Ishikawa (cell line): ENCODE measurements around the gene EIF3A.

ENCODE experiments used
- CEBPB ChIP-seq: IDR thresholded peaks from 2 replicates; pipeline ENCODE4 v1.6.1; 2012
- CREB1 ChIP-seq: IDR thresholded peaks from 2 replicates; pipeline ENCODE4 v1.6.1; 2012; ENCODE audit warnings: low read depth
- EGR1 ChIP-seq: IDR thresholded peaks from 2 replicates; pipeline ENCODE4 v1.6.1; 2012
- EP300 ChIP-seq: IDR thresholded peaks from 2 replicates; pipeline ENCODE4 v1.6.1; 2012; ENCODE audit warnings: borderline replicate concordance
- FOXM1 ChIP-seq: IDR thresholded peaks from 2 replicates; pipeline ENCODE4 v1.6.1; 2012; ENCODE audit warnings: low read depth, borderline replicate concordance
- NFIC ChIP-seq: IDR thresholded peaks from 2 replicates; pipeline ENCODE4 v1.6.1; 2012
- RAD21 ChIP-seq: IDR thresholded peaks from 2 replicates; pipeline ENCODE4 v1.6.1; 2012; ENCODE audit warnings: low read depth
- TAF1 ChIP-seq: IDR thresholded peaks from 2 replicates; pipeline ENCODE4 v1.6.1; 2012; ENCODE audit warnings: low read depth, mild to moderate bottlenecking
- TCF12 ChIP-seq: IDR thresholded peaks from 2 replicates; pipeline ENCODE4 v1.6.1; 2012; ENCODE audit warnings: low read depth
- TEAD4 ChIP-seq: IDR thresholded peaks from 2 replicates; pipeline ENCODE4 v1.6.1; 2012
- YY1 ChIP-seq: IDR thresholded peaks from 2 replicates; pipeline ENCODE4 v1.6.1; 2012; ENCODE audit warnings: low read depth
- ZBTB7A ChIP-seq: IDR thresholded peaks from 2 replicates; pipeline ENCODE4 v1.6.1; 2012; ENCODE audit warnings: low read depth
- TF ChIP-seq, protein P1 (sequence below): IDR thresholded peaks from 2 replicates; pipeline ENCODE4 v1.6.1; 2012
- TF ChIP-seq, protein P2 (sequence below): IDR thresholded peaks from 2 replicates; pipeline ENCODE4 v1.6.1; 2012; ENCODE audit warnings: low read depth, mild to moderate bottlenecking
- TF ChIP-seq, protein P3 (sequence below): IDR thresholded peaks from 2 replicates; pipeline ENCODE4 v1.6.1; 2012

The EIF3A gene

DNA sequence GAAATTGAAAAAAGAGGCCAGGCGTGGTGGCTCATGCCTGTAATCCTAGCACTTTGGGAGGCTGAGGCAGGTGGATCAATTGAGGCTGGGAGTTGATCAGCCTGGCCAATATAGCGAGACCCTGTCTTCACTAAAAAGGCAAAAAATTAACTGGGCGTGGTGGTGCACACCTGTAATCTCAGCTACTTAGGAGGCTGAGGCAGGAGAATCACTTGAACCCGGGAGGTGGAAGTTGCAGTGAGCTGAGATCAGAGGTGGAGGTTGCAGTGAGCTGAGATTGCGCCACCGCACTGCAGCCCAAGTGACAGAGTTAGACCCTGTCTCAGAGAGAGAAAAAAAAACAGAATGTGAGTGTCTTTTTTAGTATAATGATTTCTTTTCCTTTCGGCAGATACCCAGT lies 25.3 kb upstream of the EIF3A start:
- 0 out of 2 replicates have a peak, but pooled peaks have one; percentile 15 for TF ChIP-seq CEBPB

- TF ChIP-seq NFIC (no peak), TEAD4 (no peak), TAF1 (no peak), CREB1 (no peak), ZBTB7A (no peak), RAD21 (no peak), EGR1 (no peak)
- TF ChIP-seq, protein P1, sequence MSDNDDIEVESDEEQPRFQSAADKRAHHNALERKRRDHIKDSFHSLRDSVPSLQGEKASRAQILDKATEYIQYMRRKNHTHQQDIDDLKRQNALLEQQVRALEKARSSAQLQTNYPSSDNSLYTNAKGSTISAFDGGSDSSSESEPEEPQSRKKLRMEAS, result no peak
Measured at GRCh38 chr10:119105155-119105554, 24.5 kb upstream of the EIF3A start.

- no peak for TF ChIP-seq EGR1
- no peak for TF ChIP-seq FOXM1
- no peak for TF ChIP-seq TAF1
- TF ChIP-seq, protein P1, result 0 out of 2 replicates have a peak, but pooled peaks have one; percentile 5
- TF ChIP-seq, protein P2, sequence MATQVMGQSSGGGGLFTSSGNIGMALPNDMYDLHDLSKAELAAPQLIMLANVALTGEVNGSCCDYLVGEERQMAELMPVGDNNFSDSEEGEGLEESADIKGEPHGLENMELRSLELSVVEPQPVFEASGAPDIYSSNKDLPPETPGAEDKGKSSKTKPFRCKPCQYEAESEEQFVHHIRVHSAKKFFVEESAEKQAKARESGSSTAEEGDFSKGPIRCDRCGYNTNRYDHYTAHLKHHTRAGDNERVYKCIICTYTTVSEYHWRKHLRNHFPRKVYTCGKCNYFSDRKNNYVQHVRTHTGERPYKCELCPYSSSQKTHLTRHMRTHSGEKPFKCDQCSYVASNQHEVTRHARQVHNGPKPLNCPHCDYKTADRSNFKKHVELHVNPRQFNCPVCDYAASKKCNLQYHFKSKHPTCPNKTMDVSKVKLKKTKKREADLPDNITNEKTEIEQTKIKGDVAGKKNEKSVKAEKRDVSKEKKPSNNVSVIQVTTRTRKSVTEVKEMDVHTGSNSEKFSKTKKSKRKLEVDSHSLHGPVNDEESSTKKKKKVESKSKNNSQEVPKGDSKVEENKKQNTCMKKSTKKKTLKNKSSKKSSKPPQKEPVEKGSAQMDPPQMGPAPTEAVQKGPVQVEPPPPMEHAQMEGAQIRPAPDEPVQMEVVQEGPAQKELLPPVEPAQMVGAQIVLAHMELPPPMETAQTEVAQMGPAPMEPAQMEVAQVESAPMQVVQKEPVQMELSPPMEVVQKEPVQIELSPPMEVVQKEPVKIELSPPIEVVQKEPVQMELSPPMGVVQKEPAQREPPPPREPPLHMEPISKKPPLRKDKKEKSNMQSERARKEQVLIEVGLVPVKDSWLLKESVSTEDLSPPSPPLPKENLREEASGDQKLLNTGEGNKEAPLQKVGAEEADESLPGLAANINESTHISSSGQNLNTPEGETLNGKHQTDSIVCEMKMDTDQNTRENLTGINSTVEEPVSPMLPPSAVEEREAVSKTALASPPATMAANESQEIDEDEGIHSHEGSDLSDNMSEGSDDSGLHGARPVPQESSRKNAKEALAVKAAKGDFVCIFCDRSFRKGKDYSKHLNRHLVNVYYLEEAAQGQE, result no peak
- TF ChIP-seq, protein P3, sequence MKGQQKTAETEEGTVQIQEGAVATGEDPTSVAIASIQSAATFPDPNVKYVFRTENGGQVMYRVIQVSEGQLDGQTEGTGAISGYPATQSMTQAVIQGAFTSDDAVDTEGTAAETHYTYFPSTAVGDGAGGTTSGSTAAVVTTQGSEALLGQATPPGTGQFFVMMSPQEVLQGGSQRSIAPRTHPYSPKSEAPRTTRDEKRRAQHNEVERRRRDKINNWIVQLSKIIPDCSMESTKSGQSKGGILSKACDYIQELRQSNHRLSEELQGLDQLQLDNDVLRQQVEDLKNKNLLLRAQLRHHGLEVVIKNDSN, result peak; percentile 85
- TF ChIP-seq CEBPB, result no peak
- peak; percentile 53; the same call in 1 of the 2 replicates for TF ChIP-seq ZBTB7A
Measured at GRCh38 chr10:119104654-119105015, 24.0 kb upstream of the EIF3A start.

DNA sequence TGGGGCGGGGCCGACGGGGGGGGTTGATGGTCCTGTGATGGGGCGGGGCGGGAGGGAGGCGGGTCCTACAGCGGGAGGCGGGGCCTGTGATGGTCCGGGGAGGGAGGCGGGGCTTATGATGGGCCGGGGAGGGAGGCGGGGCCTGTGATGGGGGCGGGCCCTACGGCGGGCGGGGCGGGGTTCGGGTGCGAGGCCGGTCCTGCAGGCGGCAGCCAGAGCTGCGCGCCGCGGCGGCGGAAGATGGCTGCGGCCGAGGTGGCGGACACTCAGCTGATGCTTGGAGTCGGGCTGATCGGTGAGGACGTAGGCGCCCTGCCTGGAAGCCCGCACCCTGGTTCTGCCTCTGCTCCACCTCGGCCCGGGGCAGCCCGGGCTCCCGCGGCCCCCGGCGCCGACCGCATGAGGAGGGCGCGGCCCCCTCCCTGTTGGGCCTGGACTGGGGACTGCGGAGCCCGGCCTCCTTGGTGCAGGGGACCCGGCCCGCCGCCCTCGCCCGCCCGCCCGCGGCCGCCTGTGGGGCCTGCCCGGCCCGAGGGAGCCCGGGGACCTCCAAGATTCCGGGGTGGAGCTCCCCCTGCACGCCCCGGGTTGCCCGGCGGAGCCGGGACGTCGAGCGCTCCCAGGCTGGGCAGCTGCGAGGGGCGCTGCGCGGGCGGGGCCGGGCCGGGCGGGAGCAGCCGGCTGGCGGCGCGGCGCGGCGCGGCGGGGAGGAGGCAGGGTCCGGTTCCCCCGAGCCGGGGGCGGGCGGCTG lies 23.5 kb upstream of the EIF3A start, which contains the start of gene DENND10:
DENND10 (plus strand) TSS at position 211 of the 751 bp plus-strand sequence; CDS start at position 241, 30 bp downstream.
- TF ChIP-seq TCF12 (0 out of 2 replicates have a peak, but pooled peaks have one; percentile 16), RAD21 (no peak), NFIC (no peak), CEBPB (no peak), ZBTB7A (no peak; the same call in 1 of the 2 replicates), YY1 (peak; percentile 90), EP300 (peak; percentile 53), TEAD4 (peak; percentile 35; the same call in 1 of the 2 replicates), EGR1 (no peak), FOXM1 (no peak), TAF1 (peak; percentile 88), CREB1 (no peak)
- TF ChIP-seq, protein P2, result no peak
- TF ChIP-seq, protein P1, result peak; percentile 29; the same call in 1 of the 2 replicates
- TF ChIP-seq, protein P3, result no peak

DNA sequence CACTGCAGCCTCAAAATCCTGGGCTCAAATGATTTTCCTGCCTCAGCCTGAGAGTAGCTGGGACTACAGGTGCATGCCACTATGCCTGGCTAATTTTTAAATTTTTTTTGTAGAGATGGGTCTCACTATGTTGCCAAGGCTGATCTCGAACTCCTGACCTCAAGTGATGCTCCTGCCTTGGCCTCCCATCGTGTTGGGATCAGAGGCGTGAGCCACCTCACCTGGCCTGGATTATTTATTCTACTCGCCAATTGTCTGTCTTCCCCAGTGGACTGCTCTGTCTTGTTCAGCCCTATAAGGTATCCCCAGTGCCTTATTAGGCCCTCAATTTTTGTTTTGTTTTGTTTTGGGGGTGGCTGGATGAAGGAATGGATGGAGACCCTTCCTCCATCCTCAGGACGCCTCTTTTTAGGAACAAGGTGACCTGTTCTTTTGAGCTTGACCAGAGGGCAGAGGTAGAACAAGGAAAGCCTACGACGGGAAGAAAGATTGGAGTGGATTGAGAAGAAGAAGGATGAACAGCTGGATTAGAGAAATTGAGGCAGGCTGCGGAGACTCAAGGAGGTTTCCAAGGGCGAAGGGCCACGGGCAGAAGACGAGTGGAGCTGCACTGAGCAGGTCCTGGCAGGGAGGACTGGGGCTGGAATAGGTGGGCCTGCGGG lies 22.8 kb upstream of the EIF3A start:
- TF ChIP-seq, protein P3, result no peak
- TF ChIP-seq, protein P2, result no peak
- TF ChIP-seq TCF12 (no peak), FOXM1 (no peak), RAD21 (no peak), TEAD4 (no peak), CREB1 (no peak), NFIC (no peak), CEBPB (no peak), ZBTB7A (no peak), EGR1 (no peak), TAF1 (no peak), EP300 (no peak), YY1 (no peak)
- TF ChIP-seq, protein P1, result no peak
